GM23338 (cell line): ENCODE data around the gene ZNF219. TPM values are rescaled to one million over a fixed set of nuclear protein-coding genes. Genes with fewer than 3 reads are reported as not detected.

Source experiments
- ATAC-seq: fragments of 200-7000 bp; cut with Tn5 transposase; 3 replicates; pipeline ENCODE4 v1.9.1; 2020
- DNase-seq: peaks from one replicate; pipeline ENCODE4 v3.0.0-alpha.2; 2015; ENCODE audit warnings: low spot score
- H2AFZ ChIP-seq: fragments of 200-600 bp; sonication (generic); 2 replicates; pipeline ENCODE4 v1.8.0; 2016; ENCODE audit warnings: antibody characterized with exemption, mild to moderate bottlenecking, moderate library complexity
- H3F3A ChIP-seq: fragments of 200-600 bp; sonication (generic); replicated peaks from 2 replicates; pipeline ENCODE4 v1.8.0; 2017; ENCODE audit warnings: antibody characterized with exemption, mixed run types, low read depth
- H3K27ac ChIP-seq: fragments of 200-600 bp; sonication (generic); 2 replicates; pipeline ENCODE4 v1.6.1; 2016; ENCODE audit warnings: low read depth
- H3K27me3 ChIP-seq: fragments of 200-600 bp; sonication (generic); 2 replicates; pipeline ENCODE4 v1.8.0; 2016; ENCODE audit warnings: mild to moderate bottlenecking, mixed run types, moderate library complexity; ENCODE audit not compliant: insufficient read depth
- H3K36me3 ChIP-seq: fragments of 200-600 bp; sonication (generic); 2 replicates; pipeline ENCODE4 v1.8.0; 2016; ENCODE audit warnings: mild to moderate bottlenecking; ENCODE audit not compliant: insufficient read depth
- H3K4me1 ChIP-seq: fragments of 200-600 bp; sonication (generic); 2 replicates; pipeline ENCODE4 v1.8.0; 2016; ENCODE audit warnings: mild to moderate bottlenecking, moderate library complexity; ENCODE audit not compliant: insufficient read depth
- H3K4me2 ChIP-seq: fragments of 200-600 bp; sonication (generic); 2 replicates; pipeline ENCODE4 v1.7.1; 2017; ENCODE audit warnings: mixed run types
- H3K4me3 ChIP-seq: fragments of 200-600 bp; sonication (generic); 2 replicates; pipeline ENCODE4 v1.6.1; 2016; ENCODE audit warnings: mixed run types
- H3K79me2 ChIP-seq: fragments of 200-600 bp; sonication (generic); replicated peaks from 2 replicates; pipeline ENCODE4 v1.8.0; 2017; ENCODE audit warnings: mild to moderate bottlenecking; ENCODE audit not compliant: insufficient read depth
- H3K9me2 ChIP-seq: fragments of 200-600 bp; sonication (generic); 2 replicates; pipeline ENCODE4 v1.8.0; 2017; ENCODE audit not compliant: insufficient read depth
- H4K20me1 ChIP-seq: fragments of 200-600 bp; sonication (generic); replicated peaks from 2 replicates; pipeline ENCODE4 v1.8.0; 2017; ENCODE audit warnings: mild to moderate bottlenecking; ENCODE audit not compliant: insufficient read depth
- H3K27ac Mint-ChIP-seq: 2 replicates; pipeline ENCODE4 v1.8.0; 2020; ENCODE audit warnings: inconsistent platforms, mild to moderate bottlenecking, moderate library complexity, mixed read lengths
- H3K27me3 Mint-ChIP-seq: 3 replicates; pipeline ENCODE4 v1.8.0; 2022; ENCODE audit warnings: low read depth, mild to moderate bottlenecking, moderate library complexity, mixed read lengths, inconsistent platforms; ENCODE audit not compliant: insufficient read depth, poor library complexity
- H3K36me3 Mint-ChIP-seq: 3 replicates; pipeline ENCODE4 v1.8.0; 2021; ENCODE audit warnings: low read depth, mild to moderate bottlenecking, inconsistent platforms, moderate library complexity, mixed read lengths
- H3K4me1 Mint-ChIP-seq: 3 replicates; pipeline ENCODE4 v1.8.0; 2020; ENCODE audit warnings: mild to moderate bottlenecking, inconsistent platforms, mixed read lengths
- H3K4me3 Mint-ChIP-seq: 3 replicates; pipeline ENCODE4 v1.8.0; 2021; ENCODE audit warnings: moderate library complexity, mild to moderate bottlenecking, inconsistent platforms, mixed read lengths
- H3K9me3 Mint-ChIP-seq: 3 replicates; pipeline ENCODE4 v1.8.0; 2020; ENCODE audit warnings: moderate library complexity, mild to moderate bottlenecking, inconsistent platforms, mixed read lengths
- CREB1 ChIP-seq: fragments of 250-450 bp; sonication (Bioruptor Pico); IDR thresholded peaks from 2 replicates; pipeline ENCODE4 v1.5.0; 2020; ENCODE audit warnings: low read depth, mild to moderate bottlenecking, moderate library complexity
- CTCF ChIP-seq, 2 experiments: fragments of 200-600 bp in 1 of 2; sonication (generic) in 1 of 2; conservative IDR thresholded peaks; 2 replicates each; pipeline versions ENCODE4 v1.5.1 to v1.6.1; 2016 to 2017; ENCODE audit warnings: antibody characterized with exemption in 2 of 2, low read depth in 2 of 2, mild to moderate bottlenecking in 2 of 2, moderate library complexity in 1 of 2
- ETS1 ChIP-seq: IDR thresholded peaks from 2 replicates; pipeline ENCODE4 v1.6.1; 2016; ENCODE audit warnings: antibody characterized with exemption
- EZH2 ChIP-seq: fragments of 200-600 bp; sonication (generic); IDR thresholded peaks from one replicate; pipeline ENCODE4 v1.8.0; 2017; ENCODE audit warnings: antibody characterized with exemption, mild to moderate bottlenecking, low read depth; ENCODE audit not compliant: unreplicated experiment
- EZH2phosphoT487 ChIP-seq: fragments of 200-600 bp; sonication (generic); IDR thresholded peaks from one replicate; pipeline ENCODE4 v1.8.1; 2018; ENCODE audit warnings: antibody characterized with exemption; ENCODE audit not compliant: unreplicated experiment
- JUNB ChIP-seq: IDR thresholded peaks from one replicate; pipeline ENCODE4 v1.6.1; 2016; ENCODE audit warnings: antibody characterized with exemption; ENCODE audit not compliant: unreplicated experiment
- NANOG ChIP-seq: IDR thresholded peaks from 2 replicates; pipeline ENCODE4 v1.6.1; 2016; ENCODE audit warnings: antibody characterized with exemption, borderline replicate concordance
- POLR2AphosphoS5 ChIP-seq: IDR thresholded peaks from 2 replicates; pipeline ENCODE4 v1.6.1; 2016; ENCODE audit warnings: antibody characterized with exemption, low read depth
- REST ChIP-seq: IDR thresholded peaks from one replicate; pipeline ENCODE4 v1.6.1; 2018; ENCODE audit warnings: antibody characterized with exemption; ENCODE audit not compliant: unreplicated experiment
- STAT1 ChIP-seq: IDR thresholded peaks from one replicate; pipeline ENCODE4 v1.6.1; 2016; ENCODE audit warnings: antibody characterized with exemption; ENCODE audit not compliant: unreplicated experiment
- ZNF114 ChIP-seq: fragments of 250-450 bp; sonication (Bioruptor Pico); IDR thresholded peaks from 2 replicates; pipeline ENCODE4 v1.5.0; 2020; ENCODE audit warnings: mild to moderate bottlenecking, moderate library complexity
- ZNF331 ChIP-seq: fragments of 250-450 bp; sonication (Bioruptor Pico); IDR thresholded peaks from 2 replicates; pipeline ENCODE4 v1.5.0; 2020; ENCODE audit warnings: low read depth, mild to moderate bottlenecking, moderate library complexity
- ZNF462 ChIP-seq: fragments of 250-450 bp; sonication (Bioruptor Pico); IDR thresholded peaks from 2 replicates; pipeline ENCODE4 v1.5.0; 2020; ENCODE audit warnings: mild to moderate bottlenecking, moderate library complexity
- polyA plus RNA-seq: library from polyadenylated mRNA; unstranded; fragments of >200 nt; fragmentation: Nextera tagmentation; extraction: Ambion mirVana; gene quantifications from 2 replicates; pipeline ENCODE4 v1.2.1, GENCODE V29; 2016
- total RNA-seq: library from RNA; depleted of rRNA; stranded (reverse); fragments of >200 nt; shearing (Covaris generic); gene quantifications from 2 replicates; pipeline ENCODE4 v1.2.3, GENCODE V29; 2014

The ZNF219 gene
- total and polyA plus RNA-seq, 2 experiments from 2014 or later, result 37.7 to 153 TPM

GRCh38 chr14:21083565-21084325 is 14.7 kb downstream of the ZNF219 start:
- Mint-ChIP-seq H3K36me3 (peaks cover 89% of the 10 kb centered on the region), H3K4me1 (peaks cover 21% of the 10 kb centered on the region), H3K27me3 (peaks cover 17% of the 10 kb centered on the region), H3K27ac (no peak overlapping the region), H3K9me3 (peaks cover 4% of the 10 kb centered on the region; the same call in 2 of the 3 replicates), H3K4me3 (no peak overlapping the region)
- no peaks in the 10 kb centered on the region for H3K9me2 ChIP-seq
- H2AFZ ChIP-seq, result no peak overlapping the region
- peaks cover 7% of the 10 kb centered on the region; the same call in 1 of the 2 replicates for H3K4me1 ChIP-seq
- H3F3A ChIP-seq, result peaks cover 16% of the 10 kb centered on the region; the same call in 1 of the 2 replicates
- H3K27ac ChIP-seq, result no peak overlapping the region
- no peak overlapping the region for H3K4me2 ChIP-seq
- ATAC-seq (no peak), DNase-seq (no peak)
- TF ChIP-seq CREB1 (CRISPR knock-in tag) (no peak), EZH2phosphoT487 (no peak), ETS1 (no peak), JUNB (no peak), EZH2 (no peak), REST (no peak), ZNF331 (CRISPR knock-in tag) (no peak), STAT1 (no peak), POLR2AphosphoS5 (no peak), ZNF114 (CRISPR knock-in tag) (no peak), ZNF462 (CRISPR knock-in tag) (no peak), CTCF (conservative IDR thresholded peaks at IDR 0.05; ENCODE audit: low read depth in 2 of 2) (no peak), NANOG (no peak)
- H3K79me2 ChIP-seq, result no peaks in the 10 kb centered on the region
- peaks cover 13% of the 10 kb centered on the region; the same call in 1 of the 2 replicates for H3K36me3 ChIP-seq
- H4K20me1 ChIP-seq, result peaks cover 7% of the 10 kb centered on the region; the same call in 1 of the 2 replicates
- no peaks in the 10 kb centered on the region for H3K27me3 ChIP-seq
- H3K4me3 ChIP-seq, result no peak overlapping the region
